C1 segment of cervical spinal cord (tissue), 14 donors: ENCODE results near the gene PITPNM1.
"Not testable (repeated sequence)": the region's sequence is repeated elsewhere in the genome, so short reads cannot be mapped to it uniquely, and the experiment has no call there.

Experiments
- DNase-seq, 14 donors: peaks; one replicate each; lab custom pipeline; 2025; lab: John Stamatoyannopoulos, UW

PITPNM1 gene

DNA sequence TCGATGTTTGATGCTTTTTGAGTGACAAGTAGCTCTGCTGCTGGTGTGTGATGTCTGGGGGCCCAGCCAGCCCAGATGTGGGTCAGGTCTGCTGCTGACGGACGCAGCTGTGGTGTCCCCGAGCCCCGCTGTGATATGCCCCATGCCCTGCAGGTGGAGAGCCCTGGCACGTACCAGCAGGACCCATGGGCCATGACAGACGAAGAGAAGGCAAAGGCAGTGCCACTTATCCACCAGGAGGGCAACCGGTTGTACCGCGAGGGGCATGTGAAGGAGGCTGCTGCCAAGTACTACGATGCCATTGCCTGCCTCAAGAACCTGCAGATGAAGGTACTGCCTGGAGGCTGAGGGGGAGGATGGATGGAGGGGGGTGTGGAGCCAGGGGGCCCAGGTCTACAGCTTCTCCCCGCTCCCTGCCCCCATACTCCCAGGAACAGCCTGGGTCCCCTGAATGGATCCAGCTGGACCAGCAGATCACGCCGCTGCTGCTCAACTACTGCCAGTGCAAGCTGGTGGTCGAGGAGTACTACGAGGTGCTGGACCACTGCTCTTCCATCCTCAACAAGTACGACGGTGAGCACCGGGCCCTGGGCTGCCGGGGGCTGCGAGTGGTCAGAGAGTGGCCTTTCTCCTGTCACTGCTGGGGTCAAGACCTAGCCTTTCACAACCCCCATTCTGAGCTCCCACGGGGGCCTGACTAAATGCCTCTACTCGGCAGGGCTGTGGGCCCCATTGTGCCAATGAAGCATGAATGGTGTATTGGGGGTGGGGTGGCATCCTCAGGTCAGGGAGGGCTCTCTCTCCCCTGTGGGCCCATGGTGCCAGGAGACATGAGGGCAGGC lies 15.1 kb downstream of the PITPNM1 start:
- DNase-seq, result no peak

DNA sequence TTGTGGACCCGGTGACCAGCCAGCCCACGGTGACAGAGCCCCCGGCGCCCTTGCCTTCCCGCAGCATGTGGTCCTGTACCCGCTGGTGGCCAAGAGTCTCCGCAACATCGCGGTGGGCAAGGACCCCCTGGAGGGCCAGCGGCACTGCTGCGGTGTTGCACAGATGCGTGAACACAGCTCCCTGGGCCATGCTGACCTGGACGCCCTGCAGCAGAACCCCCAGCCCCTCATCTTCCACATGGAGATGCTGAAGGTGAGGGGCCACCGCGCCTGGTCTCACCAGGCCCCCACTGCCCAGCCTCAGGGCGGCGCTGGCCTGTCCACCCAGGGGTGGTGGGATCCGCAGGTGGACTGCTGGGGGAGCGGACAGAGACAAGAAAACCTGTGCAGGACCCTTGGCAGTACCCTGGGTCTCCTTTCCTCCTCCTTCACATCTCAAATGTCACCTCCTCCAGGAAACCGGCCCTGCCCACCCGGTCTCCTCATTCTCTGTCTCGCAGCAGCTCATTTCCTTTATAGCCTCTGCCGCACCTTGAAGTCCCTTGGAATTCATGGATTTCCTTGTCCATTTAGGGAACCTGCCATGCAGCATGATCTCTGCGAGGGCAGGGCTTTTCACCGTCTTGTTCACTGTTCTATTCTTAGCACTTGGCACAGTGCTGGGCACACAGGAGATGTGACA lies 15.8 kb downstream of the PITPNM1 start:
- no peak for DNase-seq

DNA sequence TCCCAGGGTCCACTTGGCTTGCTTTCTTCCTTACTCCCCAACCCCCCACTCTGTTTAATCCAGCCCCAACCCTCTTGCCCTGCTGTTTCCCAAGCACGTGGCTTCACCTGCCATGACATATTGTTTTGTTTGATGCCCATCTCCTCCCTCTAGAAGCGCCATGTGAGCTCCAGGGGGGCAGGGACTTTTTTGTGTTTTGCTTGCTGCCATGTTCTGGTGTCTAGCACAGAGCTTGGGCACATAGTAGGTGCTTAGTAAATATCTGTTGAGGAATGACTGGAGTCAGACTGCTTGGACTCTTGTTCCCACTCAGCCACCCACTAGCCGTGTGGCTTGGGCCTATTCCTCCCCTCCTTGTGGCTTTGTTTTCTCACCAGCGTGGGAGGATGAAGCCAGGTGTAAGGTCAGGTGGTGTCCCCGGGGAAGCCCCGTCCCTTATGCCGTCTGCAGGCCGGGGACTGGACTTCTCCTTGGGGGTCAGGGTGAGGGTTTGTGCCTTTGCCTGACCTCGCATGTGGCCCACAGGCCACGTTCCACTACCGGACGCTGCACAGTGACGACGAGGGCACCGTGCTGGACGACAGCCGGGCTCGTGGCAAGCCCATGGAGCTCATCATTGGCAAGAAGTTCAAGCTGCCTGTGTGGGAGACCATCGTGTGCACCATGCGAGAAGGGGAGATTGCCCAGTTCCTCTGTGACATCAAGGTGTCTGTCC lies 18.5 kb downstream of the PITPNM1 start:
- no peak for DNase-seq

DNA sequence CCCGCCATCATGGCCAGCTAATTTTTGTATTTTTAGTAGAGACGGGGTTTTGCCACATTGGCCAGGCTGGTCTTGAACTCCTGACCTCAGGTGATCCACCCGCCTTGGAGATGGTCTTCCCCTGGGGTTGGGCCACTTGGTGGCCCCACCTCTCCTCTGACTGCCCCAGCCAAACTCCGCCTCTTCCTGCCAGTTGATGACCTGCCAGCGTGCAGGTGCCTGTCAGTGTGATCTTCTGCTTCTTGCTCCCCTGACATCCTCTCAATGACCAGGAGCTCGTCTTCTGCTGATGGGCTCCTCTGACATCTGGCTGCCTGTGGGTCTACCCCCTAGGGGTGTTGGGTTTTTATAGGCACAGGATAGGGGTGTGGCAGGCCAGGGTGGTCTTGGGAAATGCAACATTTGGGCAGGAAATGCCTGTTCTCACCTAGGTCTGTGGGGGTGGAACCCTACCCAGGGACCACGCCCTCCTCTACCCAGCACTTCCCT lies 19.2 kb downstream of the PITPNM1 start:
- DNase-seq, result not testable (repeated sequence)

DNA sequence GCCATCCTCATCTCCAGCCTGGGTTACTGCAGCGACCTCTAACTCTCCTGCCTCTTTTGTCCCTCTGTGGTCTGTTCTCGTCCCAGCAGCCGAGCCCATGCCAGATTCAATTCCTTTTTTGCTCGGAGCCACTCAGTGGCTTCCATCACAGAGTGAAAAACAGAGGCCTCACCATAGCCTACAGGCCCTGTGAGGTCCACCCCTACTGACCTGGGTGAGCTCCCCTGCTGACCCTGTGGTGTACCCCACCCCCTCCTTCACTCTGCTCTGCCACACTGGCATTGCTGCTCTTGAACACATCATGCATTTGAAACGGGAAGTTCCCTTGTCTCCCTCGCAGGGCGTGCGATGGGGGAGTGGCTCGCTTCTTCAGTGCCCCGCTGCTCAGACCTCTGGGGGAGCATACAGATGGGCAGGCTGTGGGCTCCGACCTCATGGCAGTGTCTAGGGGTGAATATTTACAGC lies 20.3 kb downstream of the PITPNM1 start:
- peak in 5 of 14 donors; percentile 8 to 26 (median 20) for DNase-seq

DNA sequence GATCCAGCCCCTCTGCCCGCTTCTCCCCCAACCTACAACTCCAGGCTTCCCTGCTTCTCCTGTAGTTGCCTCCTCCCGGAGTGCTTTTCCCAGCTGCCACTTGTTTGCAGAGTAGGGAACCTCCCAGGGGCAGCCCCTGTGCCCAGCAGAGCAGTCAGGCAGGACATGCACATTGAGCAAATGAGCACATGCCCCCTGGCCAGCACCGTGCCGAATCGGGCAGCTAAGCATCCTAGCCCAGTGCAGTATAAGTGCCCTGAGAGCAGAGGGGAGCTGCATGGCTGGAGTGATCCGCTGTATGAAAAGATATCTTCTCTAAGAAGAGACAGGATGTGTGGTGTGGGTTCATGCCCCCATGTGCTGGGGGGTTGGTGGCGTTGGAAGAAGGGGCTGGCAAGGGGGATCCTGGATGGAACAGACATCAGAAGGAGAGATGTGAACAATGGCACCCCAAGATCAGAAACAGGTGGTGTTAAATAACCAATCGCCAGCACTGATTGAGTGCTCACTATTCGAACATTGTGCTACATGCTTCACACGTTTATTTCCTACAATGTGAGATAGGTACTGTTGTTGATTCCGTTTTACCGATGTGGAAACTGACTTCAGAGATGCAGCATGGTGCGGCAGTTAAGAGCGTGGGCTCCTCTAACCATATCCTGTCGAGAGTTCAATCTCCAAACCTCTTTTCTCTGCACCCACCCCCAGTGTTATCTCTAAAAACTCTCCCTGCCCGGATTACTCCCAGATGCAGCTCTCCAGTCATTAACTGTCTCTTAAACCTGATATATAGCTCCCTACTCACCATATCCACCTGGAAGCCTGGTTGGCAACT lies 21.1 kb downstream of the PITPNM1 start:
- DNase-seq, result no peak

DNA sequence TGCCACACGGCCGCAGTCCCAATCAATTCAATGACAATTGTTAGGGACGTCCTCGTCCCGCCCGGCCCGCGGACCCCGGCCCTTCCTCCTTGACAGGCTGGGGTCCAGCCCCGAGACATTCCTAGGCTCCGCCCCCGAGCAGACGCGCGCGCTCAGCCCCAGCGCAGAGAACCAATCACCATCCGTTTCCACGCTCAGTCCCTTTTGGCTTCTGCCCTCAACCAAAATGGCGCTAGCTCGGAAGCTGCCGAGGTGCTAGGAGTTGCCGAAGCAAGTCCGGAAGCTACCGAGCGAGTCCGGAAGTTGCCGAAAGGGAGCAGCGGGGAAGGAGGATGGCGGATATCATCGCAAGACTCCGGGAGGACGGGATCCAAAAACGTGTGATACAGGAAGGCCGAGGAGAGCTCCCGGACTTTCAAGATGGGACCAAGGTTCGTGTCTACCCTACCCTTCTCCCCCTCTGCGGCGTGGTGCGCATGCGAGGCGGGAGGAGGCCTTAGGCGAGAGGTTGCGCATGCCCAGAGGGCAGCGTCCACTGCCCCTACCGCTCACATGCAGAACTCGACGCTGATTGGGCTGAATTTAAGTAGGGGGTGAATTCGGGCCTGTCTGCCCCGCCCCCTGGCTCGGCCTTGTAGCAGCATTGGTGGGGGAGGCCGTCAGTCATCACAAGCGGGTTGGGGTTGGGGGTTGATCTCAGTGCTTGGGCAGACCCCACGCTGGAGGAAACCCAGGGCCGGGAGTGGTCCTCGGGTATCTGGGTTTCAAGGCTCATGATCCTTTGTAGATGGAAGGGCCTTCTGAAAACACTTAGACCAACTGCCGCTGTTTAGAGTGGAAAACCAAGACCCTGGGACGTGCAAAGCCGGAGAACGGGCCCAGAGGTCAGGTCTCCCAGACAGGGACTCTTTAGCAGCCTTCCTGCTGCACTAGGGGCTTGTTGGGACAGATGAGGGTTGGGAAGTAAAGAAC lies 22.1 kb downstream of the PITPNM1 start, which contains the start of gene AIP:
TSS of gene AIP (plus strand) at position 200 of the 972 bp plus-strand sequence. CDS start at position 333, 133 bp downstream.
- peak; percentile 85 to 100 (median 96) for DNase-seq

DNA sequence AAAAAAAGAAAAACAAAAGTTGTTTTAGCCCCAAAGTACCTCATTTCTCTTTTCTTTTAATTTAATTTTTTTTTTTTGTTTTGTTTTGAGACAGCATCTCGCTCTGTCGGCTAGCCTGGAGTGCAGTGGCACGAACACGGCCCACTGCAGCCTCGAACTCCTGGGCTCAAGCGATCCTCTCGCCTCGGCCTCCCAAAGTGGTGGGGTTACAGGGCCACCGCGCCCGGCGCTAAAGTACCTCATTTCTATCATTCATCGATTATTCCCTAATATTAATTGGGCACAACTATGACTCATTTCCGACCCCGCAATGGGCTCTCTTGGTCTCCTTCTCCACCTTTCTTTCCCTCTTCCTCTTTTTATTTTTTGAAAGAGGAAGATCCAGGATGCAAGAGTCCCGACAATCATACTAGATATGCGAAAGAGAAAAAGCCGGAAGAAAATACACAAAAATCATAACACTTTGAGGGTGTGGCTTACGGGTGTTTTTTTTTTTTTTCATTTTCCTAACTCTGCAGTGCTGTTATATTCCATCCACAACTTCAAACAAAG lies 22.8 kb downstream of the PITPNM1 start:
- no peak for DNase-seq

DNA sequence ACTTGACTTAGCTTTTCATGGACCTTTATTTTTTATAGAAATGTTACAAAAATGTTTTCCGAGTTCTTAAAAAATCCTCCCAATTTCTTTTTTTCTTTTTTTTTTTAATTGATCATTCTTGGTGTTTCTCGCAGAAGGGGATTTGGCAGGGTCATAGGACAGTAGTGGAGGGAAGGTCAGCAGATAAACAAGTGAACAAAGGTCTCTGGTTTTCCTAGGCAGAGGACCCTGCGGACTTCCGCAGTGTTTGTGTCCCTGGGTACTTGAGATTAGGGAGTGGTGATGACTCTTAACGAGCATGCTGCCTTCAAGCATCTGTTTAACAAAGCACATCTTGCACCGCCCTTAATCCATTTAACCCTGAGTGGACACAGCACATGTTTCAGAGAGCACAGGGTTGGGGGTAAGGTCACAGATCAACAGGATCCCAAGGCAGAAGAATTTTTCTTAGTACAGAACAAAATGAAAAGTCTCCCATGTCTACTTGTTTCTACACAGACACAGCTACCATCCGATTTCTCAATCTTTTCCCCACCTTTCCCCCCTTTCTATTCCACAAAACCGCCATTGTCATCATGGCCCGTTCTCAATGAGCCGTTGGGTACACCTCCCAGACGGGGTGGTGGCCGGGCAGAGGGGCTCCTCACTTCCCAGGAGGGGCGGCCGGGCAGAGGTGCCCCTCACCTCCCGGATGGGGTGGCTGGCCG lies 27.7 kb downstream of the PITPNM1 start:
- DNase-seq, result not testable (repeated sequence)

DNA sequence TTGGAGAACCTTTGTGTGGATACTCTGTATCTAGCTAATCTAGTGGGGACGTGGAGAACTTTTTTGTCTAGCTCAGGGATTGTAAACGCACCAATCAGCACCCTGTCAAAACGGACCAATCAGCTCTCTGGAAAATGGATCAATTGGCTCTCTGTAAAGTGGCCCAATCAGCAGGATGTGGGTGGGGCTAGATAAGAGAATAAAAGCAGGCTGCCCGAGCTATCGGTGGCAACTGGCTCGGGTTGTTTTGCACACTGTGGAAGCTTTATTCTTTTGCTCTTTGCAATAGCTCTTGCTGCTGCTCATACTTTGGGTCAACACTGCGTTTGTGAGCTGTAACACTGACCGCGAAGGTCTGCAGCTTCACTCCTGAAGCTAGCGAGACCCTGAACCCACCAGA lies 28.5 kb downstream of the PITPNM1 start:
- DNase-seq, result not testable (repeated sequence)

DNA sequence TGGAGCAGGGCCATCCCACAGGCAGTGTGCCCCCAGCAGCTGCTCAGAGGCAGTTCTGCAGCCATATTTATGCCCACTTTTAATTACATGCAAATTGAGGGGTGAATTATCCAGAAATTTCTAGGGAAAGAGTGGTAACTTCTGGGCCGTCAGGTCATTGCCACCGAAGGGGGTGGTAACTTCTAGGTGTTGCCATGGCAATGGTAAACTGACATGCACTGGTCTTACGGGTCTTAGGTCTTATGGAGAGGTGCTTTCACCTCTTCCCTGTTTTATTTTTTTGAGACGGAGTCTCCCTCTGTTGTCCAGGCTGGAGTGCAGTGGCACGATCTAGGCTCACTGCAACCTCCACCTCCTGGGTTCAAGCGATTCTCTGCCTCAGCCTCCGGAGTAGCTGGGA lies 32.3 kb downstream of the PITPNM1 start:
- DNase-seq, result no peak

DNA sequence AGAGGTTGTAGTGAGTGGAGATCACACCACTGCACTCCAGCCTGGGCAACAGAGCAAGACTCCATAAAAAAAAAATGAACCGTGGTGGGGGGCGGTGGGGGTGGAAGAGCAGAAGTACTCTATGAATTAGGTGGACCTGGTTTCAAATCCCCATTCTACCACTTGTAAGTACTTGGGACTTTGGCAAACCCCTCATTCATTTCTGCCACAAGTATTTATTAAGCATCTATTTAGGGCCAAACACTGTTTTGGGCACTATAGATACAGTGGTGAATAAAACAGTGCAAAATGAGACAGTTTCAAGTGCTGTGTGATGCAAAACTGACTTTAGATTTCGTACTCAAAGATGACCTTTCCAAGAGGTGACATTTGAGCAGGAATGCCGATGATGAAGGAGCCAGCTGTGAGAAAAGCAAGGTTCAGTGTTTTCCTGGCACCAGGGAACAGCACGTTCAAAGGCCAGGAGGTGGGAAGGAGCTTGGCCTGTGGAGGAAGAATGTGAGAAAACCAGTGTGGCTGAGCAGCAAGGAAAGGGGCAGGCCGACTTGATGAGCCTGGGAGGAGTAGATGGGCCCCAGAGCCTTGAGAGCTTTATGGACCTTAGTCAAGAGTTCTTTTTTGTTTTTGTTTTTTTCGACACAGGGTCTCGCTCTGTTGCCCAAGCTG lies 34.7 kb downstream of the PITPNM1 start:
- no peak for DNase-seq

DNA sequence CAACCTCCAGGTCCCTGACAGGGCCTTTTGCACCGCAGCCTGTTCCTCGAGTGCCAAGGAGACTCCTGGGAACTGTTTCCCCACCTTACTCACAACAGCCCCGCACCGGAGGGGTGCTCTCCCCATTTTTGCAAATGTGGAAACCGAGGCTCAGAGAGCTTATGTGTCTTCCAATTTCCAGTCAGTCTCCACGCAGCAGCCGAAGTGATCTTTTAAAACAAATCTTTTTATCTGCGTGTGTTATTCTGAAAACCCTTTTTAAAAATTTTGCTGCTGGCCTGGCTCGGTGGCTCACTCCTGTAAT lies 35.7 kb downstream of the PITPNM1 start:
- no peak for DNase-seq

DNA sequence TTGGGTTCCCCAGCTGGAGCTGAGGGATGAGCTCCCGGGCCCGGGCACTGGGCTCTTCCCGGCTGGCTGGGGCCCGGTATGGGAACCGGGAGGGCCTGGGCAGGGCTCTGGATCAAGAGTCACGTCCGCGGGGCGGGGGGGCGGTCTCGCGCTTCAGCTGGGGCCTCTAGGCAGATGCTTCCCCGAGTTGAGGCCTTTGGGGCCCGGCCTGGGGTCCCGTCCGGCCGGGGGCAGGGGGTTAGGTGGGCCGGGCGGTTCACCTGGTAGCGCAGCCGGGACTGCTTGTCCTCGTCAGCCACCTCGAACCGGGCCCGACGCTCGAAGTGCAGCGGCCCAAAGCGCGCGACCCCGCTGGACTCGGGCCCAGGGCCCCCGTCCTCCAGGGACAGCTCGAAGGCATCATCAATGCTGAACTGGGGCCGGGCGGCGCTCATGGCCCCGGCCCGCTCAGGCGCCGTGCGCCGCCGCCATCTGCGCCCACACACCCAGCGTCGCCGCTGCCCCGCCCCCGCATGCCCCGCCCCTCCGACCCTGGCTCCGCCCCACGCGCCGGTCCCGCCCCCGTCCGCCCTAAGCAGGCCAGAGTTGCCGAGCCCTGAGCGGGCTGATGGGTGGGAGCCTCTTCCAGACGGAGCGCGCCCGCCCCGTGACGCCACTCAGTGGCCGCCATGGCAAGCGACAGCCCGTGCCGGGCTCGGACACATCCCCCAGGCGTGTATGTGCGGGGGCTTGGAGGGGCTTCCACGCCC lies 36.2 kb downstream of the PITPNM1 start, which contains the start of gene TMEM134:
TSS of gene TMEM134 (minus strand) at position 493 of the 749 bp plus-strand sequence. CDS start at position 434, 59 bp downstream.
- peak; percentile 59 to 94 (median 87) for DNase-seq

DNA sequence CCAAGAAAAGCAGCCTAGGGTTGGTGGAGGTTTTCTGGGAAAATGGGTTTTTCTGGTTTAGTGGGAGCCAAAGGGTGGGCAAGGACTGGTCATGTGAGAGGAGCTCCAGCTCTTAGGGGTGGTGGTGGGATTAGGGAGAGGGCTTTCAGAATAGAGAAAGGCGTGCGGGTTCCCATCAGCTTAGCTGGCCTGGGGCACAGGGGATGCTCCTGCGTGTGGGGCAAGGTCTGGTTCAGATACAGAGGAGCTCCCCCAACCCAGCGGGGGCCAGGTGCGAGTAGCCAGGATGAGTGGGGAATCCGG lies 36.8 kb downstream of the PITPNM1 start:
- peak in 1 of 14 donors; percentile 60 for DNase-seq

DNA sequence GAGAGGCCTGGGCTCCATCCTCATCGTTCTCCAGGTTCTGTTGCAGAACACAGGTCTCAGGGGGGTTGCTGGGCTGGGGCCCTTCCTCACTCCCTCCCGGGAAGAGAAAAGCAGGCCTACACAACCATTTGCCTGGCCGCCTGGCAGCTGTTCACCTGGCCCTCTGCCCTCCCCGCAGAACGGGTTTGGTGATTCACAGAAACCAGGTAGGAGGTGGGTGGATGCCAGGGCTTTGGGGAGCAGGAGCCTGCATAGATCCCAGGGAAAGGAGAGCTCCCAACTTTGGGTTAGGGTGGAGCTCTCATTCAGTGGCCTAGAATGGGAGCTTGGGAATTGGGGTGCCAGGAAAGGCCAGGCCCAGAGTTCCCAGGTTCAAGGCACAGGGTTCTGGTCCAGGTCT lies 37.1 kb downstream of the PITPNM1 start:
- DNase-seq, result peak in 2 of 14 donors; percentile 56 to 63

DNA sequence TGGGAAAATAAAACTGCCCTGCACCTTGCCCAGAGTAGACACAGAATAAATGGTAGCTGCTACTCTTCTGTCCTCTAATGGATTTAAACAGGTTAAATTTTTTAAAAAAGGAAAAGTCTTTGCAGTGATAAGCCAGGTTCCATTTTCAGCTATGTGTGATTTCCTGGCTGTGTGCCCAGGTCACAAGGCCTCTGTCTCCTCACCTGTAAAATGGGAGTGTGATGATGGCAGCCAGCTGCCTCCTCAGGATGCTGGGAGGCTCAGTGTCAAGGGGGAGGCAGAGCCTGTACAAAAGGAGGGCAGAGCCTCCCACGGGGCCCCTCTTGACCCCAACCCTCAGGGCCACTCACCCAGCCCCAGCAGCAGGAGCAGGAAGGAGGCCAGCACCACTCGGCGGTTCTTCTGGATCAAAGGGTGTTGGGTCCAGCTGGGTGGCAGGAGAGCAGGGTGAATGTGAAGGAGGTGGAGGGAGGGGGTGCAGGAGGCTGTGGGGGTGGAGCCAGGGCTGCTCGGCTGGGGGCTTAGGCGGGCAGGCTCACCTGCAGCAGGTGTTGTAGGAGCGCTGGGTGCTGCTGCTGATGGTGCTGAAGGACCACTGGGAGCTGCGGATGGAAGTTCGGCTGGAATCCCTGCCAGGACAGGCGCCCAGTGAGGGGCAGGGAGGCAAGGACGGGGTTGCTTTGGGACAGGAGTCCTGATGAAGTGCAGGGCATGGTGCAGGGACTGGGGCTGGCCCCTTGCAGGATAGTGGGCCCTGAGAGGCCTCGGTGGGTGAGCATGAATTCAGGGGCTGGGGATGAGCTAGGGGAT lies 38.0 kb downstream of the PITPNM1 start:
- no peak for DNase-seq
